HL-60 (cell line): Measurements from ENCODE around the gene KLHDC4.

Experiments used
- DNase-seq, 2 experiments: peaks; one replicate each; pipeline ENCODE4 v3.0.0-alpha.2; 2010 to 2020; ENCODE audit warnings: low read depth in 1 of 2, low spot score in 1 of 2
- H3K27ac ChIP-seq: fragments of 250-450 bp; sonication (Bioruptor Pico); replicated peaks from 2 replicates; pipeline ENCODE4 v1.5.1; 2020; ENCODE audit warnings: mild to moderate bottlenecking, moderate library complexity
- H3K27me3 ChIP-seq: fragments of 250-450 bp; sonication (Bioruptor Pico); 2 replicates; pipeline ENCODE4 v1.5.1; 2021; ENCODE audit warnings: mild to moderate bottlenecking, moderate library complexity; ENCODE audit not compliant: insufficient read depth, poor library complexity, severe bottlenecking
- H3K4me3 ChIP-seq: replicated peaks from 2 replicates; pipeline ENCODE4 v1.5.1; 2011; ENCODE audit warnings: mild to moderate bottlenecking, control low read depth, low read length; ENCODE audit not compliant: insufficient read depth
- CTCF ChIP-seq: IDR thresholded peaks from one replicate; pipeline ENCODE4 v1.5.1; 2011; ENCODE audit warnings: low read length, control low read depth, inconsistent platforms; ENCODE audit not compliant: insufficient read depth
- GABPA ChIP-seq: IDR thresholded peaks from 2 replicates; pipeline ENCODE4 v1.6.1; 2012; ENCODE audit warnings: low read depth
- POLR2AphosphoS5 ChIP-seq: IDR thresholded peaks from 2 replicates; pipeline ENCODE4 v1.6.1; 2012; ENCODE audit warnings: low read depth
- REST ChIP-seq: IDR thresholded peaks from 2 replicates; pipeline ENCODE4 v1.6.1; 2012; ENCODE audit warnings: low read depth; ENCODE audit not compliant: insufficient replicate concordance
- SPI1 ChIP-seq: IDR thresholded peaks from 2 replicates; pipeline ENCODE4 v1.6.1; 2012; ENCODE audit warnings: low read depth, mild to moderate bottlenecking, borderline replicate concordance

KLHDC4 gene

DNA sequence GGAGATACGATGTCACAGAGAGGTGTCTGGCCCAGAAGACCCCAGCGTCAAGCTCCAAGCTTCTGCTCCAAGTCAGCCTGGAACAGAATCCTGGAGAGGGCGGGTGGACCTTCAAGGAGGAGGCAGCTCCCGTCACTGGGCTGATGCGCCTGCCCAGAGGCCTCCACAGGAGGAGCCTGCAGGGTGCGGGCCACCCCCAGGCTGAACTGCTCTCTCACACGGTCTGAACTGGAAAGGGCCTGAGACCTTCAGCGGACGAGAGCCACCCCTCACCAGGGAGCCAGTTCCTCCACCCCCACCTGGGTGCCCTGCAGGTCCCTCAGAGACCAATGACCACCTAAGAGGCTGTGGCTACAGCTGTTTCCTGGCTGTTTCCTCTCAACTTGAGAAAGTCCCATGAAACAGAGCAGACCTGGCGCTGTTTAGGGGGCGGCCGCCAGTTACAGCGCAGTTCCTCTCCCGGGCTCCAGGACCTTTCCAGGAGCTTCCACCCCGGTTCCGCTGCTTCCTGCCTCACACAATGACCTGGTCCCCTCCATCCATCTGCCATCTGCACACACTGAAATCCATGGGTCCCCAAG is 36.0 kb upstream of the KLHDC4 start:
- H3K27ac ChIP-seq, result no peak overlapping the region
- no peak overlapping the region for H3K4me3 ChIP-seq
- no peak for DNase-seq
- TF ChIP-seq REST (no peak), GABPA (no peak), POLR2AphosphoS5 (no peak), CTCF (no peak), SPI1 (no peak)
- no peaks in the 10 kb centered on the region for H3K27me3 ChIP-seq

DNA sequence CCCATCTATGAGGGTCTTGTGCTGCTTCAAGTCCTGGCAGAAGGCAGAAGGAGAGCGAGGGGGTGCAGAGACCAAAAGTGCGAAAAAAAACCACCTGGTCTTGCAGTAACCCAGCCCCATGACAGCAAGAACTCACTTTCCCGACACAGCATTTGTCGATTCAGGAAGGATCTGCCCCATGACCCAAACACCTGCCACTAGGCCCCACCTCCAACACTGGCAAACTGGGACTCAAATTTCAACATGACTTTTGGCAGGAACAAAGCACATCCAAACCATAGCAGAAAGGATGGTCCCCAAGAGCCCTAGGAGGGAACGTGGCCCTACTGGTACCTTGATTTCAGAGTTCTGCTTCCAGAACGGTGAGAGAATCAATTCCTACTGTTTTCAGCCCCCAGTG is 34.7 kb upstream of the KLHDC4 start:
- DNase-seq, result no peak
- TF ChIP-seq REST (no peak), SPI1 (no peak), CTCF (no peak), POLR2AphosphoS5 (no peak), GABPA (no peak)
- Histone ChIP-seq H3K27ac (no peak overlapping the region), H3K27me3 (no peaks in the 10 kb centered on the region), H3K4me3 (no peak overlapping the region)

DNA sequence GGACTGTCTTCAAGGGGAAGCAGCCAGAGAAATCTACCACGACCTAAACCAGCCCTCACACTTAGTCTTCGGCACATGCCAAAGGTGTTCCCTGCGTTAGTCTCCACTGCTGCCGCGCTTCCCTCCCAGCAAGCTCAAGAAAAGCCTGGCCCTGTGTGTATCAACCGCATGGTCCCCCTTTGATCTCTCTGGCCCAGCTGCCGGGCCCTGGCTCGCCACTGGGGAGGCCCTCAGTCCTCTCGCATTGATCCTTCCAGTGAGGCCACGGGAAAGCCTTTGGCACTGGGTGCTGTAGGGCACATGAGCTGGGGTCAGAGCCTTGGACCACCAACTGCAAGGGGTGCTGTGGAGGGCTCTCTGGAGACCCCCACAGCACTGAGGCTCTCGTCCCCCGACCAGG is 29.6 kb upstream of the KLHDC4 start:
- no peak for DNase-seq
- Histone ChIP-seq H3K27ac (no peak overlapping the region), H3K27me3 (no peaks in the 10 kb centered on the region), H3K4me3 (no peak overlapping the region)
- TF ChIP-seq CTCF, result no peak
- no peak for TF ChIP-seq POLR2AphosphoS5
- TF ChIP-seq SPI1, result no peak
- no peak for TF ChIP-seq REST
- TF ChIP-seq GABPA, result no peak
